Hepatocyte (in vitro differentiated cells): ENCODE data around the gene ZNF385C.

ENCODE experiments used
- EZH2 ChIP-seq: fragments of 200-600 bp; sonication (generic); IDR thresholded peaks from 2 replicates; pipeline ENCODE4 v1.6.1; 2016; ENCODE audit warnings: antibody characterized with exemption, mild to moderate bottlenecking, borderline replicate concordance
- EZH2phosphoT487 ChIP-seq: fragments of 200-600 bp; sonication (generic); IDR thresholded peaks from one replicate; pipeline ENCODE4 v1.6.1; 2018; ENCODE audit warnings: antibody characterized with exemption, mild to moderate bottlenecking, low read depth, moderate library complexity; ENCODE audit not compliant: unreplicated experiment, severe bottlenecking
- TF ChIP-seq, protein P1 (sequence below): fragments of 200-600 bp; sonication (generic); IDR thresholded peaks from 2 replicates; pipeline ENCODE4 v1.5.1; 2016; ENCODE audit warnings: antibody characterized with exemption, mild to moderate bottlenecking; ENCODE audit not compliant: poor library complexity

DNA sequence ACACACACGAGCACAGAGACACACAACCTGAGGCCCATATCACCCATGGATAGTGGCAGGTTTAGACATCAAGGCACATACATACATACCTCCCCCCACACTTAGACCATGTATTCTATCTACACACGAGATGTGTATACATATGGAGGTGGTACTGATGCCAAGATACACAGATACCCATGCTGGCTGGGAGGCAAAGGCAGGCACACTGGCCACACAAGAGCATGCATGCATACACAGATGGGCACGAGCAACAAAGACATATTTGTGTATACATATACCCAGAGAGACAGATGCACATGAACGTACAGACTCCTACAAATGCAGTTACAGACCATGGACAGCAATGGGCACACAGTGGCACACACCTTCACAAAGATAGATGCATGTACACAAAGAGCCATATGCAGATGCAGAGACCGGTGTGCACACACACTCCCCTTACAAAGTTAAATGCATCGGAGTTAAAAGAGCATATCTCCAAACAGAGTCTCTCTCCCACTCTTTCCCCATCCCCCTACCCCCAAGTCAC, 45.9 kb downstream of the ZNF385C start:
- TF ChIP-seq EZH2 (no peak), EZH2phosphoT487 (no peak)
- TF ChIP-seq, protein P1, sequence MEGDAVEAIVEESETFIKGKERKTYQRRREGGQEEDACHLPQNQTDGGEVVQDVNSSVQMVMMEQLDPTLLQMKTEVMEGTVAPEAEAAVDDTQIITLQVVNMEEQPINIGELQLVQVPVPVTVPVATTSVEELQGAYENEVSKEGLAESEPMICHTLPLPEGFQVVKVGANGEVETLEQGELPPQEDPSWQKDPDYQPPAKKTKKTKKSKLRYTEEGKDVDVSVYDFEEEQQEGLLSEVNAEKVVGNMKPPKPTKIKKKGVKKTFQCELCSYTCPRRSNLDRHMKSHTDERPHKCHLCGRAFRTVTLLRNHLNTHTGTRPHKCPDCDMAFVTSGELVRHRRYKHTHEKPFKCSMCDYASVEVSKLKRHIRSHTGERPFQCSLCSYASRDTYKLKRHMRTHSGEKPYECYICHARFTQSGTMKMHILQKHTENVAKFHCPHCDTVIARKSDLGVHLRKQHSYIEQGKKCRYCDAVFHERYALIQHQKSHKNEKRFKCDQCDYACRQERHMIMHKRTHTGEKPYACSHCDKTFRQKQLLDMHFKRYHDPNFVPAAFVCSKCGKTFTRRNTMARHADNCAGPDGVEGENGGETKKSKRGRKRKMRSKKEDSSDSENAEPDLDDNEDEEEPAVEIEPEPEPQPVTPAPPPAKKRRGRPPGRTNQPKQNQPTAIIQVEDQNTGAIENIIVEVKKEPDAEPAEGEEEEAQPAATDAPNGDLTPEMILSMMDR: no peak
